Mammary epithelial cell (primary cell): ENCODE data around the gene PANK3.

ENCODE experiments used
- EZH2 ChIP-seq: IDR thresholded peaks from 2 replicates; pipeline ENCODE4 v1.6.1; 2012; ENCODE audit warnings: low read length, inconsistent platforms, borderline replicate concordance
- TF ChIP-seq, protein P1 (sequence below), 2 donors: IDR thresholded peaks in 1 of 2; conservative IDR thresholded peaks in 1 of 2; 2 replicates each; pipeline ENCODE4 v1.5.1; 2011 to 2012; ENCODE audit warnings: inconsistent platforms in 2 of 2, low read length in 2 of 2, mild to moderate bottlenecking in 2 of 2, control low read depth in 1 of 2, low read depth in 1 of 2; ENCODE audit not compliant: insufficient read depth in 1 of 2; ENCODE audit errors: extremely low read depth in 1 of 2

DNA sequence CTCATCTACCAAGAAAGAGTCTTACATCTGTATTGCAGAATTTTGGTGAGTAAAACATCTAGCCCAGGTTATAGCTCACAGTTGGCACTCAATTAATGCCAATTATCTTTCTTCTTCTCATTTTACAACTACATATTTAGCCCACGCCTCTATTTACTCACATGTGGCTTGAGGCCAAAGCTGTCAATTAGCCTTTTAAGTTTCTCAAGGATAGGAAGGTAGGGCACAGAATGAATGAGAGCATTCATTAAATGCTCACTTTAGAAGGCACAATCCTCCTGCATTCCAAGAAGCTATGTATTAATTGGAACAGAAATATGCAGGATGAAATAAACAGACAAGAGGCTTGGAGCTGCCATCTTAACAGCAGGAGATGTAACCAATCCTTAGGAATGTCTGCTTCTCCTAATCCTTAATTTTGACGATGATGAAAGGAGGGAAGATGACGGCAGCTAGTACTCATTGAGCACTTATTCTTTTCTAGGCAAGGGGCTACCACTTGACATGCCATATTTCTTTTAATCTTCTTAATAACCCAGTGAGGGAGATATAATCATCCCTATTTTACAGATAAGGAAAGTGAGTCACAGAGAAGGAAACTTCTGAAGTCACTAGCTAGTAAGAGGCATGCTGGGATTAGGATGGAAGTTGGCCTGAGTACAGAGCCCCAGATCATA, 30.8 kb upstream of the PANK3 start:
- TF ChIP-seq EZH2 = no peak
- TF ChIP-seq, protein P1, sequence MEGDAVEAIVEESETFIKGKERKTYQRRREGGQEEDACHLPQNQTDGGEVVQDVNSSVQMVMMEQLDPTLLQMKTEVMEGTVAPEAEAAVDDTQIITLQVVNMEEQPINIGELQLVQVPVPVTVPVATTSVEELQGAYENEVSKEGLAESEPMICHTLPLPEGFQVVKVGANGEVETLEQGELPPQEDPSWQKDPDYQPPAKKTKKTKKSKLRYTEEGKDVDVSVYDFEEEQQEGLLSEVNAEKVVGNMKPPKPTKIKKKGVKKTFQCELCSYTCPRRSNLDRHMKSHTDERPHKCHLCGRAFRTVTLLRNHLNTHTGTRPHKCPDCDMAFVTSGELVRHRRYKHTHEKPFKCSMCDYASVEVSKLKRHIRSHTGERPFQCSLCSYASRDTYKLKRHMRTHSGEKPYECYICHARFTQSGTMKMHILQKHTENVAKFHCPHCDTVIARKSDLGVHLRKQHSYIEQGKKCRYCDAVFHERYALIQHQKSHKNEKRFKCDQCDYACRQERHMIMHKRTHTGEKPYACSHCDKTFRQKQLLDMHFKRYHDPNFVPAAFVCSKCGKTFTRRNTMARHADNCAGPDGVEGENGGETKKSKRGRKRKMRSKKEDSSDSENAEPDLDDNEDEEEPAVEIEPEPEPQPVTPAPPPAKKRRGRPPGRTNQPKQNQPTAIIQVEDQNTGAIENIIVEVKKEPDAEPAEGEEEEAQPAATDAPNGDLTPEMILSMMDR (conservative IDR thresholded peaks at IDR 0.05 in 1 of 2, IDR thresholded peaks at IDR 0.05 in 1 of 2; ENCODE audit: extremely low read depth in 1 of 2, insufficient read depth in 1 of 2, low read depth in 1 of 2, low read length in 2 of 2) = no peak
